AG04450 (cell line): ENCODE measurements around the gene ANKRD10. TPM values are rescaled to one million over a fixed set of nuclear protein-coding genes. Genes with fewer than 3 reads are reported as not detected.

ENCODE experiments used
- CTCF ChIA-PET: fragments of 300-600, 350-600 bp; formaldehyde crosslinking; extraction: SDS; loops from one replicate; lab custom pipeline; 2022; ENCODE audit warnings: antibody characterized with exemption, inconsistent platforms; lab: Charles Lee
- POLR2A ChIA-PET: fragments of 350-600 bp; formaldehyde crosslinking; extraction: SDS; loops from one replicate; lab custom pipeline; 2021; ENCODE audit warnings: antibody characterized with exemption, inconsistent platforms; lab: Yijun Ruan, JAX
- DNase-seq: peaks from one replicate; pipeline ENCODE4 v3.0.0-alpha.2; 2011; ENCODE audit warnings: low read depth, low spot score
- H3K27ac ChIP-seq: one replicate; pipeline ENCODE4 v1.5.1; 2012; ENCODE audit warnings: low read depth, low read length, control low read depth
- H3K27me3 ChIP-seq: one replicate; pipeline ENCODE4 v1.6.0; 2012; ENCODE audit warnings: low read length; ENCODE audit not compliant: control insufficient read depth, insufficient read depth
- H3K4me3 ChIP-seq: 2 replicates; pipeline ENCODE4 v1.5.1; 2011; ENCODE audit warnings: mild to moderate bottlenecking, low read depth, low read length, control low read depth
- H3K9me3 ChIP-seq: 2 replicates; pipeline ENCODE4 v1.5.1; 2012; ENCODE audit warnings: low read length; ENCODE audit not compliant: control insufficient read depth, insufficient read depth
- CTCF ChIP-seq: IDR thresholded peaks from 2 replicates; pipeline ENCODE4 v1.5.1; 2011; ENCODE audit warnings: low read depth, low read length, control low read depth, inconsistent platforms
- polyA plus RNA-seq: library from polyadenylated mRNA; depleted of rRNA; stranded (reverse); fragments of >200 nt; gene quantifications from 2 replicates; pipeline ENCODE4 v1.2.3, GENCODE V29; 2011

ANKRD10 gene
- polyA plus RNA-seq, 1 experiment: 105 TPM

GRCh38 chr13:110867380-110867779 is 47.5 kb downstream of the ANKRD10 start:
- ChIA-PET CTCF (interaction anchor here (1.1 kb wide), 1 partner anchor 249 kb away, joined by 3 read pairs; no protein-coding TSS in a partner anchor), POLR2A (no interaction called here)
- Histone ChIP-seq H3K27me3 (no peaks in the 10 kb centered on the region), H3K9me3 (peaks cover 12% of the 10 kb centered on the region), H3K4me3 (no peak overlapping the region), H3K27ac (no peak overlapping the region)
- no peak for DNase-seq
- no peak for TF ChIP-seq CTCF

GRCh38 chr13:110866491-110867170 is 48.2 kb downstream of the ANKRD10 start:
- Histone ChIP-seq H3K27me3 (no peaks in the 10 kb centered on the region), H3K27ac (no peak overlapping the region), H3K4me3 (no peak overlapping the region), H3K9me3 (peaks cover 7% of the 10 kb centered on the region)
- CTCF ChIA-PET: no interaction called here
- TF ChIP-seq CTCF: no peak
- no peak for DNase-seq
- POLR2A ChIA-PET: no interaction called here

- DNase-seq: no peak
- CTCF ChIA-PET: no interaction called here
- POLR2A ChIA-PET: no interaction called here
- H3K27ac ChIP-seq: no peak overlapping the region
- no peaks in the 10 kb centered on the region for H3K27me3 ChIP-seq
- no peak for TF ChIP-seq CTCF
- H3K9me3 ChIP-seq: no peaks in the 10 kb centered on the region
- H3K4me3 ChIP-seq: no peak overlapping the region
Observed at GRCh38 chr13:110863685-110864084, 51.2 kb downstream of the ANKRD10 start.

- no peak for DNase-seq
- peaks cover 3% of the 10 kb centered on the region for H3K27me3 ChIP-seq
- TF ChIP-seq CTCF: no peak
Observed at GRCh38 chr13:110860983-110861382, 53.9 kb downstream of the ANKRD10 start.

GRCh38 chr13:110856942-110857835 is 57.7 kb downstream of the ANKRD10 start:
- ChIA-PET CTCF (no interaction called here), POLR2A (no interaction called here)
- Histone ChIP-seq H3K4me3 (no peak overlapping the region), H3K27ac (no peak overlapping the region), H3K9me3 (peaks cover 3% of the 10 kb centered on the region), H3K27me3 (peaks cover 5% of the 10 kb centered on the region)
- DNase-seq: no peak
- no peak for TF ChIP-seq CTCF

More at GRCh38 chr13:110860983-110861382, 53.9 kb downstream of the ANKRD10 start:
- Histone ChIP-seq H3K4me3 (no peak overlapping the region), H3K9me3 (no peaks in the 10 kb centered on the region; the same call in 1 of the 2 replicates), H3K27ac (no peak overlapping the region)
- ChIA-PET CTCF (interaction anchor here (0.6 kb wide), 1 partner anchor 323 kb away, joined by 5 read pairs; no protein-coding TSS in a partner anchor), POLR2A (no interaction called here)
